NCI-H446 treated with DMSO at 0.1 percent for 48 hours (cell line): ENCODE measurements around the gene PCDH10.

Experiments used
- DNase-seq: peaks from one replicate; lab custom pipeline; 2025; lab: John Stamatoyannopoulos, UW

PCDH10 gene, protein sequence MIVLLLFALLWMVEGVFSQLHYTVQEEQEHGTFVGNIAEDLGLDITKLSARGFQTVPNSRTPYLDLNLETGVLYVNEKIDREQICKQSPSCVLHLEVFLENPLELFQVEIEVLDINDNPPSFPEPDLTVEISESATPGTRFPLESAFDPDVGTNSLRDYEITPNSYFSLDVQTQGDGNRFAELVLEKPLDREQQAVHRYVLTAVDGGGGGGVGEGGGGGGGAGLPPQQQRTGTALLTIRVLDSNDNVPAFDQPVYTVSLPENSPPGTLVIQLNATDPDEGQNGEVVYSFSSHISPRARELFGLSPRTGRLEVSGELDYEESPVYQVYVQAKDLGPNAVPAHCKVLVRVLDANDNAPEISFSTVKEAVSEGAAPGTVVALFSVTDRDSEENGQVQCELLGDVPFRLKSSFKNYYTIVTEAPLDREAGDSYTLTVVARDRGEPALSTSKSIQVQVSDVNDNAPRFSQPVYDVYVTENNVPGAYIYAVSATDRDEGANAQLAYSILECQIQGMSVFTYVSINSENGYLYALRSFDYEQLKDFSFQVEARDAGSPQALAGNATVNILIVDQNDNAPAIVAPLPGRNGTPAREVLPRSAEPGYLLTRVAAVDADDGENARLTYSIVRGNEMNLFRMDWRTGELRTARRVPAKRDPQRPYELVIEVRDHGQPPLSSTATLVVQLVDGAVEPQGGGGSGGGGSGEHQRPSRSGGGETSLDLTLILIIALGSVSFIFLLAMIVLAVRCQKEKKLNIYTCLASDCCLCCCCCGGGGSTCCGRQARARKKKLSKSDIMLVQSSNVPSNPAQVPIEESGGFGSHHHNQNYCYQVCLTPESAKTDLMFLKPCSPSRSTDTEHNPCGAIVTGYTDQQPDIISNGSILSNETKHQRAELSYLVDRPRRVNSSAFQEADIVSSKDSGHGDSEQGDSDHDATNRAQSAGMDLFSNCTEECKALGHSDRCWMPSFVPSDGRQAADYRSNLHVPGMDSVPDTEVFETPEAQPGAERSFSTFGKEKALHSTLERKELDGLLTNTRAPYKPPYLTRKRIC

DNA sequence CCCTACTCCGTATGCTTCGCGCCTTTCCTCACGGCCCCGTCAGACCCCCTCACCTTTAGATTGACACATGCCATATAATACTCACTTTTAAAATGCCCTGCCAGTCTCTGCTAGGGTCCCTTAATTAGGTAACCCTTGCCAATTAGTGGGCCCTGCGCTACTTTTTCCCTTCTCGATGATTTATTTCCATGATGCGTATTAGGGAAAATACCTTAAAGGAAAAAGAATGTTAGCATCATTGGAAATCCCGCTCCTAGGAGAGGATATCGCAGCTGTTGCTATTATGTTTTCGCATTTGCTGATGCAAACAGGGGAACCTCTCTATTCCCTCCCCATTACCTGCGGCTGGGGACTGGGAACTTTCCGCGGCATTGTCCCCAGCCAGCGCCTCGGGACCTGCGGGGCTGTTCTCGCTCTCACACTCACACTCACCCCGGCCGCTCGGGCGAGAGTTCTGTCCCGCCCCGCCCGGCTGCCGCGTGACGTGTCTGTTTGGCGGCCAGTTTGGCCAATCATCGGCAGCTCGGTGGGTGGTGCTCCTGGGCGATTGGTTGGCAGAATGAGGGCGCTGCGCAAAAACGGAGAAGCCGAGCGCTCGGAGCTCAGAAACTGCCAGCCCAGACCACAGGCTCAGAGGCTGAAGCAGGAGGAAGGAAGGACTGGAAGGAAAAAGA lies at the start of gene PCDH10:
PCDH10 (plus strand) TSS at position 605 of the 674 bp plus-strand sequence. CDS start 847 bp downstream, outside the sequence.
- DNase-seq, result peak; percentile 54

DNA sequence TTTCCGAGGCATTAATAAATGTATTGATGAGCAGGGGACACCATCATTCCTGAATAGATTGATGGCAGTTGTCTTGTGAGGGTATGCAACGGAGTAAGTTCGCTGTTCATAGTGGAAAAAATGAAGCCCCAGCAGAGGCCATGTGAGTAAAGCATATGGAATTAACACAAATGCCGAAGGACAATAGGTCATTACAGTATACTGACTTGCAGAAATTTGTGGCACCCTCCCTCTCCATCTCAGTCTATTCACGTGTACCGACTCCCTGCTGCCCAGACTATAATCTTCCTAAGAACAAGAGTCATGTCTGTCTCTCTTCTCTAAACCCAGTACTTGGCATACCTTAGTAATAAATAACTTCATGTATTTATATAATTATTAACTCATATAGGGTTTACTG lies 47.1 kb upstream of the PCDH10 start:
- DNase-seq, result no peak

DNA sequence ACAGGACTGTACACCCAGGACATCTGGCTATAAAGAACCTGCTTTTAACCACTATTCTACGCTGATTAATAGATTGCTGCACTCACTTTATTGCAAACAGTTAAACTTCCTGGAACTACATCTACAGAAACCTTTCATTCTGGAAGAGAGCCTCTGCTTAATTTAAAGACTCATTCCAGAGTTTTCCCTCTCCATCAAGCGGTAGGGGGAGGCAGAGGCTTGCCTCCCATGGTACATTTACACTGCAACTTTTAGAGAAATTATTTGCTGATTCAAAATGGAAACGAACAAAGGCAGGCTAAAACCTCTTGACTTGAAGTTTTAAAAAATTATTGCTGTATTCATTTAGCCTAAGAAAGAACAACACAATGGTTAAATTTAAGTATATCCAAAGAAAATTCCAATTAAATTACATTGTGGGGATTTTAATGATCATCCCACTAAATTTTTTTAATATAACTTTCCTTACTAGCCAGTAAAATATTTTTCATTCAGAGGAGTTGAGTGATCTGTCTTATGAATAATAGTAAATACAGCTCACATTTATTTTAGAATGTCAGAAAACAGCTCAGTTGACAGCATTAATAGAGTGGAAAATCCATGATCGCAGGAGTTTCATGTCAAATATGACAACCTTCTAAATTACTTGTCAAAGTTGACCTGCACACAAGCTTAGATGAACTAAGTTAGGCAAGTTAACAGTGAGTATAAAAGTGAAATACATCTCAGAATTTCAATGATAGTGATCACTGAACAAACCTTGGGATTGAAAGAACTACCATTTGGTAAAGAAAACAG lies 46.3 kb upstream of the PCDH10 start:
- DNase-seq, result no peak

DNA sequence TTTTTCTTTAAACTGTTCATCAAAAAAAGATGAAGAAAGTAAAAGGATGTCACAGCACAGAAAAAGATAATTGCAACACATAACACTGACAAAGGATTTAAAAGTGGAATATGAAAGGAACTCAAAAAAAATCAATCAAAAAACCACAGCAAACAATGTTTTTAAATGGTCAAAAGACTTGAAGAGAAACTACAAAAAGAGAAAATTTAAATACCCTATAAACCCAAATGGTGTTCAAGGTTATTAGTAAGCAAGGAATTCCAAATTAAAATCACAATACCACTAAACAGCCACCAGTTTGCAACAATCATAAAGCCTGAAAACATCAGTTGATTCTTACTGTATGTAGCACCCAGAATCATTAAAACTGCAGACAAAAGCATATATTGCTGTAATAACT lies 36.5 kb upstream of the PCDH10 start:
- no peak for DNase-seq

- DNase-seq, result no peak
Measured at GRCh38 chr4:133124746-133125145, 24.3 kb upstream of the PCDH10 start.

GRCh38 chr4:133127500-133127899 lies 21.6 kb upstream of the PCDH10 start:
- DNase-seq, result no peak

DNA sequence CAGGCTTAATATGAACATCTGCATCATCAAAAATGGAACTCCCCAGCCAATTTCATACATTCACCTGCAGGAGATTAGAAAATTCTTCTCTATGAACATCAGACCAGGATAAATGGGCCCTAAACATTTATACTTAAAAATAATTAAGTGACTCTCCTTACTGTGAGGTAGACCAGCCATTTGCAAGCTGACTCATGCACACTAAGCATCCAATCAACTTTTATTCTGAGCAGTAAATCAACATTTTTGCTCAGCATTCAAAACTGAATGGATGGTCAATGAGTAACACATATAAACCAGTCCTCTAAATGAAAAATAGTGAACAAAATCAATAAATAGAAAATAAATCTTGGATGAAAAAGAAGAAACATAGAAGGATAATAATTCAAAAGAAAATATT lies 19.9 kb upstream of the PCDH10 start:
- no peak for DNase-seq

- DNase-seq, result no peak
Measured at GRCh38 chr4:133130171-133130570, 18.9 kb upstream of the PCDH10 start.

DNA sequence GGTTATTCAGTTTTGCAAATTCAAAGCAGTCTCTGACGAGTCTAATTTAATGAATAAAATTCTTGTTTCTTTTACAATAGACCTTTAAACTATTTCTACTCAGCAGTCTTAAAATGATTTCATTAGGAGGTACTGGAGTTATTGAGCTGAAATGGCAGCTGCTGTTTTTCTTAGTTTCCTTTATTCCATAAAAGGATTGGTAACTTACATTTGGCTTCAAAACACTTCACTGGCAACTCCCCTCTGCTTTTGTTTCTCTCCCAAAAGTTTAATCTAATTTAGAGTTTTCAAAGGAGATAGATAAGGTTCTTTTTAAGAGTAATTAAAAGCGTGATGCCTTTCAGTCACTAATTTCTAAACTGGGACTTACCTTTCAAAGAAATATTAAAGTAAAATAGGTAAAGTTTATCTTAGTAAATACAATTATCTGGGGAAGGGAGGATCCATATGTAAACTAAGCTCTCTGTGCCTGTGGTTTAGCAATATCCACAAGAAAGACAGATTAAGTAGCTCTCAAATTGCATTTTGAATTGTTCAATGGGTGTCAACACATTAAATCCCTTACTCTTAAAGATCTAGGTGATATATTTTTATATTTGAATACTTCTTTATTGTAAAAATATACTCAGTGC lies 17.1 kb upstream of the PCDH10 start:
- no peak for DNase-seq

DNA sequence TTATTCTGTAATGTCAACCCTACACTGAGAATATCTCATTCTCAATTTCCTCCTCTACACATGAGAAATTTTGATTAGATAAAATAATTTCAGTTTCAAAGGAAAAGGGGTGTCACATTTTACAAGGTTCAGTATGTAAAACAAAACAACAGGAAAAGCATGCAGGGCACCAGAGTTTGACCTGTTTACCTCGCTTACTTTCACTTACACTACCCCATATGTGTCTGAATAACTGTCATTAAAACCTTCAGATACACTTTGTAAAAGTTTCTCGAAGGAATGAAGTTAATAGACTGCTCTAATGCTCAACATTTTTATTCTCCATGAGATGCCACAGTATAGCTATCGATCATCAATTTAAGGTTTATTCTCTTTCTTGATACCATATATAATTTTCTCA lies 12.3 kb upstream of the PCDH10 start:
- no peak for DNase-seq

- DNase-seq, result no peak
Measured at GRCh38 chr4:133137571-133137970, 11.5 kb upstream of the PCDH10 start.

DNA sequence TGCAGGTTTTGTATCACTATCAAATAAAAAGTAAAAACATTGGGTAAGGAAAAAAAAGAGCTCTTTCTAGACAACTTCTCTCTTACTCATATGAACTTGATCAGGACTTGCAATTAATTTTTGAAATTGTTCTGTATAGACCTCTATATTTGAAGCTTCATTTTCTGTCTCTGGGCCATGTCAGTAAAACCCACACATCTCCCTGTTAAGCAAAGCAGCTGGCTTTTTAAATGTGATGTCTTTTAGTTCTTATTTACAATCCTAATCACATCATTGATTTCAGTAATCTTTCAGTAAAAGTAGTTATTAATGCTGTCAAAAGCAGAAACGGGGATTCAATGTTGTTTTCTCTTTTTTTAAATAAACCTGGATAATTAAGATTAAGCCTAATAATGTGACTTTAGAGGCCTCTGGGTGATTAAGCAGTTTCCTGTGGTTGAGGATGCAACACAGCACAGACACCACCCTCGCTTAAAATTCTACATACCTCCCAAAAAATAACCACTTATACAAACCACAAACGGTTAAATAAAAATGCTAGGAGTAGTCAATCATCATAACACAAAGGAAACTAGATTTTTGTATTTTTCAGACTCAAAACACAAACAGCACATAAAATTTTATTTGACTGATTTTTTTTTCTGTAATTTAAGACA lies 5.2 kb upstream of the PCDH10 start:
- no peak for DNase-seq

- DNase-seq, result no peak
Measured at GRCh38 chr4:133145241-133145640, 3.9 kb upstream of the PCDH10 start.

DNA sequence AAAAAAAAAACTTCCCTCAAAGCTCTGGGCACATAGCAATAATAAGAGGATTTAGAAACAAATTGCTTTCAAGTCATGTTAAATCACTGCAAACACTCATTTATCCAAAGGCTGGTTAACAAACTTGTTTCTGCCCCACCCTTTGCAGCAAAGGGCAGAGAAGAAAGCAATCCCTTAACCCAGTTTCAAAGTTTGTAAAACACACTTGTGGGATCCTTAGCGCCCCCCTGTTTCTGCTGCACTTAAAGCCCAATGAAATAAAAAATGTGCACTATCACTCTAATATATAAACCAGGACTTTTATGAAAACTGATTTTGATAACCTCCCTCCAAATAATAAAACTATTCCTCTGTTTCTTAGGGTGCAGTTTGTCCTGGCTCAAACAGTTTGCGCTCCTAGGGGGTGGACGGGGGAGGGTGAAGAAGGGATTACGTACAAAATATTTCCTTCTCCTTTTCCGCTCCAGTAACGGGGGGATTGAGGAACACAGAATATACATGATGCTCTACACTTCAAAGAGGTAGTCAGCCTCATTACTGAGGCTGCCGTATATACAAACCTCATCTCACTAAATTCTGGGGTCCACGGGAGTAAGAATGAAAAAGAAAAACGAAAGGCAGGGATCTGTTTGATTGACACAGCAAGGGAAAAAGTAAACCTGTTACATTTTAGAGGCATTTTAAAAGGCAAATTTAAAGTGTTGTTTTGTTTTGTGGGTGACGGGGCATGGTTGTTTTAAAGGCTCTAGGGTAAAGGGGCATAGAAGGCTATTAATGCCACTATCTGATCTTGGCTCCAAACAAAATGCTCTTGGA lies 3.1 kb upstream of the PCDH10 start:
- DNase-seq, result no peak

- peak; percentile 19 for DNase-seq
Measured at GRCh38 chr4:133146574-133147241, 2.4 kb upstream of the PCDH10 start.

DNA sequence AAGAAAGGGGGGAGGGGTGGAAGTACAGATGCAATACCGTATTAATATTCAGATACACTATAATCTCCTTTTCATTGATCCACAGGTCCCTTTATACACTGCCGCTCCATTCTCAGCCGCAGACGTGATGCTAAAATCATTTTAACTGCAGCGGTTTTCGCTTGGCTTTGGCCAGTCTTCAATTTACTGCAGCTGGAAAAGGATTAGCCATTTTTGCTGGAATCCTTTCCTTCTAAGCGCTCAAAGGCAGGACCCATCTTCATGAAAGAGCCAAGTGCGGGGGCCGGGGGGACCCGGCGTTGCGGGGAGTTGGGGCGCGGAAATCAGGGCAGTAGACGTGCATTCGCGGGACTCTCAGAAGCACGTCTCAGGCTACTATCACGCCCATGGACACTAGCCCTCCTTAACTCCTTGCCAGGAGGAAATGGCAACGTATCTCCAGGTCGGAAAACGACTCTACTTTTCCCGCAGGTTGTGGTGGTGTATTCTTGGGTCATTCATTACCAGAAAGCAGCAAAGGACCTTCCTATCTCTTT lies 1.7 kb upstream of the PCDH10 start:
- no peak for DNase-seq

- DNase-seq, result no peak
Measured at GRCh38 chr4:133147921-133148689, 989 bp upstream of the PCDH10 start.

GRCh38 chr4:133149364-133149695 lies 236 bp downstream of the PCDH10 start:
- DNase-seq, result no peak
